GM23338 (cell line): Measurements from ENCODE around the gene C11orf52. TPM values are rescaled to one million over a fixed set of nuclear protein-coding genes. Genes with fewer than 3 reads are reported as not detected.

Experiments used
- ATAC-seq: fragments of 200-7000 bp; cut with Tn5 transposase; 3 replicates; pipeline ENCODE4 v1.9.1; 2020
- DNase-seq: peaks from one replicate; pipeline ENCODE4 v3.0.0-alpha.2; 2015; ENCODE audit warnings: low spot score
- H2AFZ ChIP-seq: fragments of 200-600 bp; sonication (generic); 2 replicates; pipeline ENCODE4 v1.8.0; 2016; ENCODE audit warnings: antibody characterized with exemption, mild to moderate bottlenecking, moderate library complexity
- H3F3A ChIP-seq: fragments of 200-600 bp; sonication (generic); replicated peaks from 2 replicates; pipeline ENCODE4 v1.8.0; 2017; ENCODE audit warnings: antibody characterized with exemption, mixed run types, low read depth
- H3K27ac ChIP-seq: fragments of 200-600 bp; sonication (generic); 2 replicates; pipeline ENCODE4 v1.6.1; 2016; ENCODE audit warnings: low read depth
- H3K27me3 ChIP-seq: fragments of 200-600 bp; sonication (generic); 2 replicates; pipeline ENCODE4 v1.8.0; 2016; ENCODE audit warnings: mild to moderate bottlenecking, mixed run types, moderate library complexity; ENCODE audit not compliant: insufficient read depth
- H3K36me3 ChIP-seq: fragments of 200-600 bp; sonication (generic); 2 replicates; pipeline ENCODE4 v1.8.0; 2016; ENCODE audit warnings: mild to moderate bottlenecking; ENCODE audit not compliant: insufficient read depth
- H3K4me1 ChIP-seq: fragments of 200-600 bp; sonication (generic); 2 replicates; pipeline ENCODE4 v1.8.0; 2016; ENCODE audit warnings: mild to moderate bottlenecking, moderate library complexity; ENCODE audit not compliant: insufficient read depth
- H3K4me2 ChIP-seq: fragments of 200-600 bp; sonication (generic); 2 replicates; pipeline ENCODE4 v1.7.1; 2017; ENCODE audit warnings: mixed run types
- H3K4me3 ChIP-seq: fragments of 200-600 bp; sonication (generic); 2 replicates; pipeline ENCODE4 v1.6.1; 2016; ENCODE audit warnings: mixed run types
- H3K79me2 ChIP-seq: fragments of 200-600 bp; sonication (generic); replicated peaks from 2 replicates; pipeline ENCODE4 v1.8.0; 2017; ENCODE audit warnings: mild to moderate bottlenecking; ENCODE audit not compliant: insufficient read depth
- H3K9me2 ChIP-seq: fragments of 200-600 bp; sonication (generic); 2 replicates; pipeline ENCODE4 v1.8.0; 2017; ENCODE audit not compliant: insufficient read depth
- H4K20me1 ChIP-seq: fragments of 200-600 bp; sonication (generic); replicated peaks from 2 replicates; pipeline ENCODE4 v1.8.0; 2017; ENCODE audit warnings: mild to moderate bottlenecking; ENCODE audit not compliant: insufficient read depth
- H3K27ac Mint-ChIP-seq: 2 replicates; pipeline ENCODE4 v1.8.0; 2020; ENCODE audit warnings: inconsistent platforms, mild to moderate bottlenecking, moderate library complexity, mixed read lengths
- H3K27me3 Mint-ChIP-seq: 3 replicates; pipeline ENCODE4 v1.8.0; 2022; ENCODE audit warnings: low read depth, mild to moderate bottlenecking, moderate library complexity, mixed read lengths, inconsistent platforms; ENCODE audit not compliant: insufficient read depth, poor library complexity
- H3K36me3 Mint-ChIP-seq: 3 replicates; pipeline ENCODE4 v1.8.0; 2021; ENCODE audit warnings: low read depth, mild to moderate bottlenecking, inconsistent platforms, moderate library complexity, mixed read lengths
- H3K4me1 Mint-ChIP-seq: 3 replicates; pipeline ENCODE4 v1.8.0; 2020; ENCODE audit warnings: mild to moderate bottlenecking, inconsistent platforms, mixed read lengths
- H3K4me3 Mint-ChIP-seq: 3 replicates; pipeline ENCODE4 v1.8.0; 2021; ENCODE audit warnings: moderate library complexity, mild to moderate bottlenecking, inconsistent platforms, mixed read lengths
- H3K9me3 Mint-ChIP-seq: 3 replicates; pipeline ENCODE4 v1.8.0; 2020; ENCODE audit warnings: moderate library complexity, mild to moderate bottlenecking, inconsistent platforms, mixed read lengths
- ETS1 ChIP-seq: IDR thresholded peaks from 2 replicates; pipeline ENCODE4 v1.6.1; 2016; ENCODE audit warnings: antibody characterized with exemption
- EZH2 ChIP-seq: fragments of 200-600 bp; sonication (generic); IDR thresholded peaks from one replicate; pipeline ENCODE4 v1.8.0; 2017; ENCODE audit warnings: antibody characterized with exemption, mild to moderate bottlenecking, low read depth; ENCODE audit not compliant: unreplicated experiment
- EZH2phosphoT487 ChIP-seq: fragments of 200-600 bp; sonication (generic); IDR thresholded peaks from one replicate; pipeline ENCODE4 v1.8.1; 2018; ENCODE audit warnings: antibody characterized with exemption; ENCODE audit not compliant: unreplicated experiment
- JUNB ChIP-seq: IDR thresholded peaks from one replicate; pipeline ENCODE4 v1.6.1; 2016; ENCODE audit warnings: antibody characterized with exemption; ENCODE audit not compliant: unreplicated experiment
- NANOG ChIP-seq: IDR thresholded peaks from 2 replicates; pipeline ENCODE4 v1.6.1; 2016; ENCODE audit warnings: antibody characterized with exemption, borderline replicate concordance
- POLR2AphosphoS5 ChIP-seq: IDR thresholded peaks from 2 replicates; pipeline ENCODE4 v1.6.1; 2016; ENCODE audit warnings: antibody characterized with exemption, low read depth
- REST ChIP-seq: IDR thresholded peaks from one replicate; pipeline ENCODE4 v1.6.1; 2018; ENCODE audit warnings: antibody characterized with exemption; ENCODE audit not compliant: unreplicated experiment
- STAT1 ChIP-seq: IDR thresholded peaks from one replicate; pipeline ENCODE4 v1.6.1; 2016; ENCODE audit warnings: antibody characterized with exemption; ENCODE audit not compliant: unreplicated experiment
- ZNF331 ChIP-seq: fragments of 250-450 bp; sonication (Bioruptor Pico); IDR thresholded peaks from 2 replicates; pipeline ENCODE4 v1.5.0; 2020; ENCODE audit warnings: low read depth, mild to moderate bottlenecking, moderate library complexity
- ZNF462 ChIP-seq: fragments of 250-450 bp; sonication (Bioruptor Pico); IDR thresholded peaks from 2 replicates; pipeline ENCODE4 v1.5.0; 2020; ENCODE audit warnings: mild to moderate bottlenecking, moderate library complexity
- polyA plus RNA-seq: library from polyadenylated mRNA; unstranded; fragments of >200 nt; fragmentation: Nextera tagmentation; extraction: Ambion mirVana; gene quantifications from 2 replicates; pipeline ENCODE4 v1.2.1, GENCODE V29; 2016
- total RNA-seq: library from RNA; depleted of rRNA; stranded (reverse); fragments of >200 nt; shearing (Covaris generic); gene quantifications from 2 replicates; pipeline ENCODE4 v1.2.3, GENCODE V29; 2014

C11orf52 gene
- total and polyA plus RNA-seq, 2 experiments from 2014 or later = 1.0 to 4.1 TPM

- Histone ChIP-seq H3K79me2 (0 out of 2 replicates have a peak, but pooled peaks cover 4% of the 10 kb centered on the region), H3K27me3 (no peaks in the 10 kb centered on the region), H3K4me3 (no peak overlapping the region), H4K20me1 (no peaks in the 10 kb centered on the region), H3K4me1 (no peaks in the 10 kb centered on the region), H3F3A (no peaks in the 10 kb centered on the region), H2AFZ (no peak overlapping the region), H3K4me2 (no peak overlapping the region), H3K27ac (no peak overlapping the region), H3K36me3 (no peaks in the 10 kb centered on the region), H3K9me2 (no peaks in the 10 kb centered on the region)
- no peak overlapping the region for H3K4me3 Mint-ChIP-seq
- DNase-seq (no peak), ATAC-seq (no peak)
- TF ChIP-seq EZH2 (no peak), JUNB (no peak), REST (no peak), POLR2AphosphoS5 (no peak), ETS1 (no peak), NANOG (no peak), ZNF462 (no peak), EZH2phosphoT487 (no peak), ZNF331 (CRISPR knock-in tag) (no peak), STAT1 (no peak)
- H3K27me3 Mint-ChIP-seq = peaks cover 3% of the 10 kb centered on the region
- H3K36me3 Mint-ChIP-seq = peaks cover 19% of the 10 kb centered on the region; the same call in 2 of the 3 replicates
- H3K4me1 Mint-ChIP-seq = no peaks in the 10 kb centered on the region
- H3K9me3 Mint-ChIP-seq = peaks cover 17% of the 10 kb centered on the region; the same call in 2 of the 3 replicates
- no peak overlapping the region for H3K27ac Mint-ChIP-seq
Observed at GRCh38 chr11:111951565-111951964, 32.9 kb downstream of the C11orf52 start.
